Measurements from ENCODE around the gene NPAS3. TPM values are rescaled to one million over a fixed set of nuclear protein-coding genes. Genes with fewer than 3 reads are reported as not detected.

Gene NPAS3
- total RNA-seq, 4 donors from 2014 or later, result 1.9 to 10.6 (median 2.2) TPM

DNA sequence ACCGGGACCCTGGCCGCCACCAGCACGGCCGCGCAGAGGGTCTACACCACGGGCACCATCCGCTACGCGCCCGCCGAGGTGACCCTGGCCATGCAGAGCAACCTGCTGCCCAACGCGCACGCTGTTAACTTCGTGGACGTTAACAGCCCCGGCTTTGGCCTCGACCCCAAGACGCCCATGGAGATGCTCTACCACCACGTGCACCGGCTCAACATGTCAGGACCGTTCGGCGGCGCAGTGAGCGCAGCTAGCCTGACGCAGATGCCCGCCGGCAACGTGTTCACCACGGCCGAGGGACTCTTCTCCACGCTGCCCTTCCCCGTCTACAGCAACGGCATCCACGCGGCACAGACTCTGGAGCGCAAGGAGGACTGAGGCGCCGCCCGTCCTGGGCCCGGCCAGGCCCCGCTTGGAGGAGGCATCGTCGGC is 862.1 kb downstream of the NPAS3 start:
- no peak for ATAC-seq
- WGBS, 2 donors (ENCODE audit: low coverage in 1 of 2), result 59 to 79% methylated on average over 10 to 11 of the region's 45 CpGs
- peaks cover 24% of the 10 kb centered on the region for H3K27me3 ChIP-seq

DNA sequence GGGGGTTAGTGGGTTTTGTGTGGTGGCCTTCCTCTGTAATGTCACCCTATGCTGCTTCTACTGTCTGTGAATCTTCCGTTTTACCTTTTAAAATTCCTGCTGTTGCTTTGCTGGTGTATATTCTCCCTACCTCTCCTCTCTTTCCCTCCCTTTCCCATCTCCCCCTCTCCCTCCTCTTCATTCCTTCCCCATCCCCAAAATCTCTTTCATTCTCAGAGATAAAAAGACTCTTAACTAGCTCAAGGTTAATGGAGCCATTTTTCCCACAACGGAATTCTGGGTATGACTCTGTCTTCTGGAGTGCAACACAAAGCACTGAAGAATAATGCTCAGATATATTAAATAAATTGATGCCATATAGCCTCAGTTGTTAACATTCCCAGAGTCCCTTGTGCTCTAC is 864.1 kb downstream of the NPAS3 start:
- TF ChIP-seq EP300 (IDR thresholded peaks at IDR 0.05), result no peak
- TF ChIP-seq, protein P1, sequence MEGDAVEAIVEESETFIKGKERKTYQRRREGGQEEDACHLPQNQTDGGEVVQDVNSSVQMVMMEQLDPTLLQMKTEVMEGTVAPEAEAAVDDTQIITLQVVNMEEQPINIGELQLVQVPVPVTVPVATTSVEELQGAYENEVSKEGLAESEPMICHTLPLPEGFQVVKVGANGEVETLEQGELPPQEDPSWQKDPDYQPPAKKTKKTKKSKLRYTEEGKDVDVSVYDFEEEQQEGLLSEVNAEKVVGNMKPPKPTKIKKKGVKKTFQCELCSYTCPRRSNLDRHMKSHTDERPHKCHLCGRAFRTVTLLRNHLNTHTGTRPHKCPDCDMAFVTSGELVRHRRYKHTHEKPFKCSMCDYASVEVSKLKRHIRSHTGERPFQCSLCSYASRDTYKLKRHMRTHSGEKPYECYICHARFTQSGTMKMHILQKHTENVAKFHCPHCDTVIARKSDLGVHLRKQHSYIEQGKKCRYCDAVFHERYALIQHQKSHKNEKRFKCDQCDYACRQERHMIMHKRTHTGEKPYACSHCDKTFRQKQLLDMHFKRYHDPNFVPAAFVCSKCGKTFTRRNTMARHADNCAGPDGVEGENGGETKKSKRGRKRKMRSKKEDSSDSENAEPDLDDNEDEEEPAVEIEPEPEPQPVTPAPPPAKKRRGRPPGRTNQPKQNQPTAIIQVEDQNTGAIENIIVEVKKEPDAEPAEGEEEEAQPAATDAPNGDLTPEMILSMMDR (IDR thresholded peaks at IDR 0.05), result no peak
- TF ChIP-seq POLR2AphosphoS5 (IDR thresholded peaks at IDR 0.05), result no peak
- no peak for TF ChIP-seq POLR2A (IDR thresholded peaks at IDR 0.05)
- 71 to 81% methylated on average over 1 to 2 of the region's 2 CpGs for WGBS, 2 donors (ENCODE audit: low coverage in 1 of 2)
- peaks cover 24% of the 10 kb centered on the region for H3K27me3 ChIP-seq
- no peaks in the 10 kb centered on the region for H3K36me3 ChIP-seq
- H3K4me3 ChIP-seq, result no peak overlapping the region
- no peak for ATAC-seq
- H3K27ac ChIP-seq, result no peak overlapping the region
- no peaks in the 10 kb centered on the region for H3K9me3 ChIP-seq
- H3K4me1 ChIP-seq, result peaks cover 0 to 15% (median 4%) of the 10 kb centered on the region in 3 donors

More for the DNA sequence above, 862.1 kb downstream of the NPAS3 start:
- H3K4me1 ChIP-seq, result peaks cover 0 to 15% (median 4%) of the 10 kb centered on the region in 3 donors
- no peaks in the 10 kb centered on the region for H3K36me3 ChIP-seq
- H3K9me3 ChIP-seq, result no peaks in the 10 kb centered on the region
- H3K27ac ChIP-seq, result no peak overlapping the region
- TF ChIP-seq, protein P1 (IDR thresholded peaks at IDR 0.05), result no peak
- no peak for TF ChIP-seq EP300 (IDR thresholded peaks at IDR 0.05)
- peak overlapping the region in 1 of 2 donors; percentile 40 for H3K4me3 ChIP-seq

DNA sequence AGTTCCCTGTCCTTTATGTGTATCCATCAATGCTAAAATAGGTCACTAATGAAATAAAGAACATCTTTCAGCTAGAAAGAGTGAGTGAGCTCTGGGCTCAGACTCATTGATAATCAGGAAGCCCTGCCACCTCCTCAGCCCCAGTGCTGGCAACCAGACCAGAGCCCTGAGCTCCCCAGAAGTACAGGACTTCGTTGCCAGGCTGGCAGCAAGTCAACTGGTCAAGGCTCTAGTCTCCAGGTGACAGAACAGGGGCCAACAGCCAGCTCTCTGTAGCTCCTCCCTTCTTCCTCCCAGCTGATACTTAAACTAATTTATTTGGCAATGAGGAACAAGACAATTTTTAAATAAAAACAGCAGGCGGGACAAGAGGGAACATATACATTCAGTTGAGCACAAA is 866.9 kb downstream of the NPAS3 start:
- no peaks in the 10 kb centered on the region for H3K9me3 ChIP-seq
- peaks cover 0 to 3% (median 0%) of the 10 kb centered on the region in 3 donors for H3K4me1 ChIP-seq
- H3K27me3 ChIP-seq, result peaks cover 6% of the 10 kb centered on the region
- H3K27ac ChIP-seq, result no peak overlapping the region
- no peak for ATAC-seq
- WGBS, 2 donors (ENCODE audit: low coverage in 1 of 2), result 0% methylated on average over 1 of the region's 2 CpGs
- no peak overlapping the region for H3K4me3 ChIP-seq
- no peak for TF ChIP-seq POLR2AphosphoS5 (IDR thresholded peaks at IDR 0.05)
- TF ChIP-seq, protein P1 (IDR thresholded peaks at IDR 0.05), result no peak
- no peak for TF ChIP-seq EP300 (IDR thresholded peaks at IDR 0.05)
- no peak for TF ChIP-seq POLR2A (IDR thresholded peaks at IDR 0.05)
- H3K36me3 ChIP-seq, result no peaks in the 10 kb centered on the region

DNA sequence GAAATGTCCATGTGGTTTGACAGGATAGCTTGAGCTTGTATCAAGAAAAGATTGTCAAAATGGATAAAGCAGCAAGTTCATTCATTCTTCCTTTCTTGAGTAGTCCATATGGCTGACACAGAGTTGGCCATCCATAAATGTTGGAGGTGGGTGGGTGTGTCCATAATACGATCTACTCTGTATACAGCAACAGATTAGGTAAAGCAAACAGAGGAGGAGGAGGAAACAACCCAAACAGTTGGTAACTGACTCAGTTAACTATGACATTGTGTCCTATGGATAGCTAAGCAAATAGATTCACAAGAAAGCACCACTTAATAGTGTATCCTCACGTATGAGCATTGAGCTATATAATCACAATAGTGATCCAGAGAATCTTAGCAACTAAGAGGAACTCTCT is 868.2 kb downstream of the NPAS3 start:
- Histone ChIP-seq H3K27me3 (peaks cover 5% of the 10 kb centered on the region), H3K36me3 (no peaks in the 10 kb centered on the region), H3K4me3 (no peak overlapping the region), H3K27ac (no peak overlapping the region), H3K9me3 (no peaks in the 10 kb centered on the region), H3K4me1 (no peaks in the 10 kb centered on the region)
- no peak for ATAC-seq
- WGBS, 2 donors (ENCODE audit: low coverage in 1 of 2), result 84 to 89% methylated on average over 2 of the region's 2 CpGs
- no peak for TF ChIP-seq POLR2AphosphoS5 (IDR thresholded peaks at IDR 0.05)
- TF ChIP-seq POLR2A (IDR thresholded peaks at IDR 0.05), result no peak
- TF ChIP-seq EP300 (IDR thresholded peaks at IDR 0.05), result no peak
- TF ChIP-seq, protein P1 (IDR thresholded peaks at IDR 0.05), result no peak

DNA sequence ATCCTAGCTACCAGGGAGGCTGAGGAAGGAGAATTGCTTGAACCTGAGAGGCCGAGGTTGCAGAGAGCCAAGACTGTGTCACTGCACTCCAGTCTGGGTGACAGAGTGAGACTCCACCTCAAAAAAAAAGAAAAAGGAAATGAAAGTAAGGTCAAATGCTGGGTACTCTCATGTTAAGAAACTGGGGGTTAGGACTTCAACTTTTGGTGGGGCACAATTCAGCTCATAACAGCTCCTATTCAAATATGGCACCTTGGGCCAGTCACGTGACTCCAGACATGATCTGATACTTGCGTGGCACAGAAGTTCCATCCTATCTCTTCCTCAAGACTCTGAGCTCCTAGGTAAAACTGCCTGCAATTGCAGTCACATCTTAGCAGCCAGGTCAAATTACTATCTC is 869.5 kb downstream of the NPAS3 start:
- H3K4me3 ChIP-seq, result no peak overlapping the region
- no peaks in the 10 kb centered on the region for H3K9me3 ChIP-seq
- H3K27ac ChIP-seq, result no peak overlapping the region
- no peak for ATAC-seq
- WGBS, 2 donors (ENCODE audit: low coverage in 1 of 2), result 67% methylated on average over 3 of the region's 3 CpGs
- no peaks in the 10 kb centered on the region for H3K4me1 ChIP-seq
- TF ChIP-seq, protein P1 (IDR thresholded peaks at IDR 0.05), result no peak
- TF ChIP-seq POLR2AphosphoS5 (IDR thresholded peaks at IDR 0.05) (no peak), EP300 (IDR thresholded peaks at IDR 0.05) (no peak), POLR2A (IDR thresholded peaks at IDR 0.05) (no peak)
- H3K36me3 ChIP-seq, result no peaks in the 10 kb centered on the region
- peaks cover 6% of the 10 kb centered on the region for H3K27me3 ChIP-seq
